CD8-positive, alpha-beta memory T cell (primary cell): ENCODE results near the gene MT4. TPM values are rescaled to one million over a fixed set of nuclear protein-coding genes. Genes with fewer than 3 reads are reported as not detected.

Experiments
- CTCF ChIA-PET: fragments of 350-600 bp; sonication (Branson Sonifier 250); formaldehyde crosslinking; loops from one replicate; lab custom pipeline; 2021; ENCODE audit warnings: antibody characterized with exemption; lab: Charles Lee
- POLR2A ChIA-PET: fragments of 350-600 bp; sonication (Branson Sonifier 250); formaldehyde crosslinking; loops from one replicate; lab custom pipeline; 2021; ENCODE audit warnings: antibody characterized with exemption; lab: Charles Lee
- DNase-seq, 5 donors: peaks; one replicate each; pipeline versions ENCODE4 v3.0.0 to v3.0.0-alpha.2; 2020 to 2022; ENCODE audit warnings: mixed read lengths in 1 of 5
- H3K27ac ChIP-seq: one replicate; pipeline ENCODE4 v1.7.0; 2013; ENCODE audit warnings: low read depth, mild to moderate bottlenecking, low read length, moderate library complexity
- H3K27me3 ChIP-seq: 2 replicates; pipeline ENCODE4 v1.7.0; 2013; ENCODE audit warnings: low read length, mild to moderate bottlenecking; ENCODE audit not compliant: insufficient read depth, poor library complexity, severe bottlenecking
- H3K36me3 ChIP-seq: 2 replicates; pipeline ENCODE4 v1.7.0; 2013; ENCODE audit warnings: mild to moderate bottlenecking, low read length, moderate library complexity; ENCODE audit not compliant: insufficient read depth
- H3K4me1 ChIP-seq: 2 replicates; pipeline ENCODE4 v1.7.0; 2013; ENCODE audit warnings: mild to moderate bottlenecking, low read length, moderate library complexity; ENCODE audit not compliant: insufficient read depth
- H3K4me3 ChIP-seq: 2 replicates; pipeline ENCODE4 v1.7.0; 2013; ENCODE audit warnings: mild to moderate bottlenecking, low read length
- H3K9me3 ChIP-seq: 2 replicates; pipeline ENCODE4 v1.7.0; 2013; ENCODE audit warnings: mild to moderate bottlenecking, low read length
- H3K27ac Mint-ChIP-seq, 8 donors: one replicate each; pipeline ENCODE4 v1.8.0; 2020 to 2021; ENCODE audit warnings: mixed read lengths in 8 of 8, mild to moderate bottlenecking in 6 of 8, inconsistent platforms in 3 of 8, moderate library complexity in 3 of 8
- H3K27me3 Mint-ChIP-seq, 2 donors: one replicate each; pipeline ENCODE4 v1.8.0; 2020 to 2021; ENCODE audit warnings: mixed read lengths in 2 of 2, mild to moderate bottlenecking in 1 of 2, moderate library complexity in 1 of 2
- H3K36me3 Mint-ChIP-seq, 3 donors: one replicate each; pipeline ENCODE4 v1.8.0; 2020 to 2021; ENCODE audit warnings: mixed read lengths in 3 of 3, inconsistent platforms in 1 of 3, mild to moderate bottlenecking in 1 of 3
- H3K4me1 Mint-ChIP-seq, 3 donors: one replicate each; pipeline ENCODE4 v1.8.0; 2020 to 2021; ENCODE audit warnings: mixed read lengths in 3 of 3, inconsistent platforms in 1 of 3, mild to moderate bottlenecking in 1 of 3
- H3K4me3 Mint-ChIP-seq, 7 donors: one replicate each; pipeline ENCODE4 v1.8.0; 2020 to 2021; ENCODE audit warnings: mixed read lengths in 7 of 7, mild to moderate bottlenecking in 6 of 7, moderate library complexity in 4 of 7, inconsistent platforms in 2 of 7
- H3K9me3 Mint-ChIP-seq, 5 donors: one replicate each; pipeline ENCODE4 v1.8.0; 2020 to 2022; ENCODE audit warnings: mixed read lengths in 5 of 5, mild to moderate bottlenecking in 3 of 5, moderate library complexity in 2 of 5, inconsistent platforms in 1 of 5
- polyA plus RNA-seq: library from polyadenylated mRNA; unstranded; fragments of 300-500 nt; fragmentation: Illumina TruSeq; gene quantifications from one replicate; pipeline ENCODE4 v1.2.3, GENCODE V29; 2021
- total RNA-seq, 2 experiments: library from RNA; stranded (reverse); gene quantifications; one replicate each; pipeline ENCODE4 v1.2.3, GENCODE V29; 2021

Gene MT4
- total and polyA plus RNA-seq, 3 experiments from 2014 or later, result not detected

- Mint-ChIP-seq H3K4me3 (no peak overlapping the region), H3K9me3 (no peaks in the 10 kb centered on the region), H3K27ac (no peak overlapping the region), H3K27me3 (peaks cover 23% of the 10 kb centered on the region in 2 donors), H3K4me1 (no peaks in the 10 kb centered on the region), H3K36me3 (no peaks in the 10 kb centered on the region)
- no peak for DNase-seq
- no peaks in the 10 kb centered on the region for H3K4me1 ChIP-seq
- H3K9me3 ChIP-seq, result no peaks in the 10 kb centered on the region
- H3K27ac ChIP-seq, result no peak overlapping the region
- ChIA-PET POLR2A (no interaction called here), CTCF (no interaction called here)
- H3K36me3 ChIP-seq, result no peaks in the 10 kb centered on the region
- no peak overlapping the region for H3K4me3 ChIP-seq
- peaks cover 4% of the 10 kb centered on the region for H3K27me3 ChIP-seq
Measured at GRCh38 chr16:56530872-56531271, 34.0 kb upstream of the MT4 start.

GRCh38 chr16:56532714-56533113 lies 32.2 kb upstream of the MT4 start:
- H3K27ac Mint-ChIP-seq, result no peak overlapping the region
- H3K9me3 Mint-ChIP-seq, result no peaks in the 10 kb centered on the region
- no peaks in the 10 kb centered on the region for H3K9me3 ChIP-seq
- H3K27me3 Mint-ChIP-seq, result peaks cover 29 to 35% of the 10 kb centered on the region in 2 donors
- no peak for DNase-seq
- ChIA-PET CTCF (no interaction called here), POLR2A (interaction anchor here (0.8 kb wide), 1 partner anchor 11 kb away, joined by 3 read pairs; no protein-coding TSS in a partner anchor)
- no peak overlapping the region for H3K27ac ChIP-seq
- H3K4me3 ChIP-seq, result no peak overlapping the region
- H3K36me3 Mint-ChIP-seq, result no peaks in the 10 kb centered on the region
- H3K4me1 Mint-ChIP-seq, result no peaks in the 10 kb centered on the region
- H3K27me3 ChIP-seq, result peaks cover 4% of the 10 kb centered on the region
- no peaks in the 10 kb centered on the region for H3K36me3 ChIP-seq
- H3K4me1 ChIP-seq, result no peaks in the 10 kb centered on the region
- no peak overlapping the region for H3K4me3 Mint-ChIP-seq

GRCh38 chr16:56534847-56535383 lies 30.0 kb upstream of the MT4 start:
- Mint-ChIP-seq H3K36me3 (peaks cover 0 to 3% (median 0%) of the 10 kb centered on the region in 3 donors), H3K27me3 (peaks cover 35 to 44% of the 10 kb centered on the region in 2 donors), H3K4me3 (no peak overlapping the region), H3K27ac (no peak overlapping the region), H3K9me3 (no peaks in the 10 kb centered on the region), H3K4me1 (no peaks in the 10 kb centered on the region)
- Histone ChIP-seq H3K4me1 (no peaks in the 10 kb centered on the region), H3K4me3 (no peak overlapping the region), H3K27ac (no peak overlapping the region), H3K36me3 (no peaks in the 10 kb centered on the region), H3K9me3 (no peaks in the 10 kb centered on the region), H3K27me3 (no peaks in the 10 kb centered on the region)
- no peak for DNase-seq
- POLR2A ChIA-PET, result no interaction called here
- CTCF ChIA-PET, result interaction anchor here (1.6 kb wide), 1 partner anchor 42 kb away, joined by 4 read pairs; no protein-coding TSS in a partner anchor

GRCh38 chr16:56538331-56538730 lies 26.5 kb upstream of the MT4 start:
- H3K27me3 ChIP-seq, result no peaks in the 10 kb centered on the region
- Mint-ChIP-seq H3K27ac (no peak overlapping the region), H3K4me1 (no peaks in the 10 kb centered on the region), H3K9me3 (no peaks in the 10 kb centered on the region), H3K27me3 (peaks cover 37 to 50% of the 10 kb centered on the region in 2 donors), H3K36me3 (peaks cover 0 to 12% (median 2%) of the 10 kb centered on the region in 3 donors), H3K4me3 (no peak overlapping the region)
- H3K4me3 ChIP-seq, result no peak overlapping the region
- DNase-seq, result no peak
- ChIA-PET POLR2A (interaction anchor here (0.5 kb wide), 1 partner anchor 87 kb away, joined by 3 read pairs; the partner anchor contains the start of gene MT1E), CTCF (no interaction called here)
- H3K27ac ChIP-seq, result no peak overlapping the region
- H3K36me3 ChIP-seq, result no peaks in the 10 kb centered on the region
- no peaks in the 10 kb centered on the region for H3K4me1 ChIP-seq
- H3K9me3 ChIP-seq, result no peaks in the 10 kb centered on the region

GRCh38 chr16:56539656-56540055 lies 25.2 kb upstream of the MT4 start:
- POLR2A ChIA-PET, result no interaction called here
- CTCF ChIA-PET, result no interaction called here
- Histone ChIP-seq H3K4me1 (no peaks in the 10 kb centered on the region), H3K36me3 (no peaks in the 10 kb centered on the region), H3K27ac (no peak overlapping the region), H3K9me3 (no peaks in the 10 kb centered on the region), H3K4me3 (no peak overlapping the region), H3K27me3 (no peaks in the 10 kb centered on the region)
- DNase-seq, result no peak
- H3K36me3 Mint-ChIP-seq, result peaks cover 0 to 12% (median 2%) of the 10 kb centered on the region in 3 donors
- H3K9me3 Mint-ChIP-seq, result no peaks in the 10 kb centered on the region
- H3K27me3 Mint-ChIP-seq, result peaks cover 29 to 45% of the 10 kb centered on the region in 2 donors
- no peak overlapping the region for H3K27ac Mint-ChIP-seq
- H3K4me1 Mint-ChIP-seq, result no peaks in the 10 kb centered on the region
- H3K4me3 Mint-ChIP-seq, result no peak overlapping the region

- peaks cover 0 to 12% (median 2%) of the 10 kb centered on the region in 3 donors for H3K36me3 Mint-ChIP-seq
- H3K9me3 ChIP-seq, result no peaks in the 10 kb centered on the region
- peaks cover 15 to 25% of the 10 kb centered on the region in 2 donors for H3K27me3 Mint-ChIP-seq
- CTCF ChIA-PET, result no interaction called here
- H3K4me1 ChIP-seq, result peaks cover 1% of the 10 kb centered on the region
- H3K27ac Mint-ChIP-seq, result no peak overlapping the region
- no peak overlapping the region for H3K4me3 Mint-ChIP-seq
- H3K27me3 ChIP-seq, result no peaks in the 10 kb centered on the region
- H3K4me3 ChIP-seq, result no peak overlapping the region
- DNase-seq, result no peak
- POLR2A ChIA-PET, result no interaction called here
- H3K4me1 Mint-ChIP-seq, result peaks cover 2 to 6% (median 3%) of the 10 kb centered on the region in 3 donors
- no peaks in the 10 kb centered on the region for H3K36me3 ChIP-seq
- H3K9me3 Mint-ChIP-seq, result no peaks in the 10 kb centered on the region
- no peak overlapping the region for H3K27ac ChIP-seq
Measured at GRCh38 chr16:56542039-56542438, 22.8 kb upstream of the MT4 start.

- peaks cover 6 to 8% of the 10 kb centered on the region in 2 donors for H3K27me3 Mint-ChIP-seq
- ChIA-PET CTCF (interaction anchor here (0.7 to 1.6 kb wide), 5 partner anchors 10 to 154 kb away, joined by 4 to 7 read pairs (median 5); partner anchors contain the start of gene BBS2), POLR2A (interaction anchor here (0.7 to 0.9 kb wide), 2 partner anchors 18 to 28 kb away, joined by 3 read pairs; partner anchors contain the start of genes BBS2 and MT4)
- no peaks in the 10 kb centered on the region for H3K27me3 ChIP-seq
- no peak for DNase-seq
- no peaks in the 10 kb centered on the region for H3K9me3 Mint-ChIP-seq
- H3K27ac Mint-ChIP-seq, result peak overlapping the region in 4 of 8 donors; percentile 39 to 85 (median 66)
- peak overlapping the region in 4 of 7 donors; percentile 30 to 52 (median 44) for H3K4me3 Mint-ChIP-seq
- H3K36me3 ChIP-seq, result no peaks in the 10 kb centered on the region
- H3K36me3 Mint-ChIP-seq, result peaks cover 0 to 1% (median 0%) of the 10 kb centered on the region in 3 donors
- peaks cover 16 to 24% (median 17%) of the 10 kb centered on the region in 3 donors for H3K4me1 Mint-ChIP-seq
- no peak overlapping the region for H3K4me3 ChIP-seq
- H3K27ac ChIP-seq, result no peak overlapping the region
- peaks cover 14% of the 10 kb centered on the region for H3K4me1 ChIP-seq
- no peaks in the 10 kb centered on the region for H3K9me3 ChIP-seq
Measured at GRCh38 chr16:56547120-56547948, 17.5 kb upstream of the MT4 start.
